SK-N-SH treated with all-trans-retinoic acid at 6 μM for 48 hours (cell line): ENCODE measurements around the gene UBE2Q1.

Experiments used
- ATAC-seq: fragments of 200-7000 bp; cut with Tn5 transposase; 3 replicates; pipeline ENCODE4 v1.9.1; 2020; ENCODE audit warnings: mild to moderate bottlenecking, moderate library complexity
- ARNTL ChIP-seq: fragments of 450-650 bp; formaldehyde crosslinking; IDR thresholded peaks from 2 replicates; pipeline ENCODE4 v1.5.0; 2020; ENCODE audit warnings: low read depth, mild to moderate bottlenecking, moderate library complexity, borderline replicate concordance
- BACH2 ChIP-seq: fragments of 250-450 bp; sonication (Bioruptor Pico); IDR thresholded peaks from 2 replicates; pipeline ENCODE4 v1.9.0; 2021; ENCODE audit warnings: mild to moderate bottlenecking, borderline replicate concordance
- CSDC2 ChIP-seq: fragments of 250-450 bp; sonication (Bioruptor Pico); IDR thresholded peaks from 2 replicates; pipeline ENCODE4 v1.5.0; 2020; ENCODE audit warnings: mild to moderate bottlenecking, moderate library complexity
- ESRRG ChIP-seq: fragments of 250-450 bp; sonication (Bioruptor Pico); IDR thresholded peaks from 2 replicates; pipeline ENCODE4 v1.6.1; 2021; ENCODE audit warnings: mild to moderate bottlenecking
- GLIS3 ChIP-seq: fragments of 250-450 bp; sonication (Bioruptor Pico); IDR thresholded peaks from 2 replicates; pipeline ENCODE4 v1.5.0; 2020; ENCODE audit warnings: mild to moderate bottlenecking, moderate library complexity
- ISL1 ChIP-seq: fragments of 250-450 bp; sonication (Bioruptor Pico); IDR thresholded peaks from 2 replicates; pipeline ENCODE4 v2.1.2; 2022; ENCODE audit warnings: mild to moderate bottlenecking, moderate library complexity
- OSR1 ChIP-seq: fragments of 250-450 bp; sonication (Bioruptor Pico); IDR thresholded peaks from 2 replicates; pipeline ENCODE4 v1.8.0; 2022; ENCODE audit warnings: moderate library complexity, mild to moderate bottlenecking, inconsistent platforms
- PATZ1 ChIP-seq: fragments of 250-450 bp; sonication (Bioruptor Pico); IDR thresholded peaks from 2 replicates; pipeline ENCODE4 v1.8.0; 2020; ENCODE audit warnings: mild to moderate bottlenecking, moderate library complexity, borderline replicate concordance
- PPARA ChIP-seq: fragments of 250-450 bp; sonication (Bioruptor Pico); IDR thresholded peaks from 2 replicates; pipeline ENCODE4 v1.5.0; 2020; ENCODE audit warnings: mild to moderate bottlenecking, borderline replicate concordance
- RARB ChIP-seq: fragments of 250-450 bp; sonication (Bioruptor Pico); IDR thresholded peaks from 2 replicates; pipeline ENCODE4 v1.8.0; 2021; ENCODE audit warnings: mild to moderate bottlenecking, moderate library complexity
- SNAI2 ChIP-seq: fragments of 250-450 bp; sonication (Bioruptor Pico); IDR thresholded peaks from 2 replicates; pipeline ENCODE4 v1.5.0; 2020; ENCODE audit warnings: mild to moderate bottlenecking, moderate library complexity
- TOX ChIP-seq: fragments of 250-450 bp; sonication (Bioruptor Pico); IDR thresholded peaks from 2 replicates; pipeline ENCODE4 v1.8.0; 2021; ENCODE audit warnings: mild to moderate bottlenecking, moderate library complexity, borderline replicate concordance
- ZC3H10 ChIP-seq: fragments of 250-450 bp; sonication (Bioruptor Pico); IDR thresholded peaks from 2 replicates; pipeline ENCODE4 v1.5.1; 2021; ENCODE audit warnings: mild to moderate bottlenecking, moderate library complexity
- ZFP3 ChIP-seq: fragments of 250-450 bp; sonication (Bioruptor Pico); IDR thresholded peaks from 2 replicates; pipeline ENCODE4 v1.5.0; 2020; ENCODE audit warnings: mild to moderate bottlenecking, moderate library complexity
- ZFP30 ChIP-seq: fragments of 450-650 bp; formaldehyde crosslinking; IDR thresholded peaks from 2 replicates; pipeline ENCODE4 v1.5.0; 2022; ENCODE audit warnings: mild to moderate bottlenecking, moderate library complexity
- ZNF565 ChIP-seq: fragments of 450-650 bp; formaldehyde crosslinking; conservative IDR thresholded peaks from 2 replicates; pipeline ENCODE4 v1.5.0; 2020; ENCODE audit warnings: low read depth, mild to moderate bottlenecking, moderate library complexity
- ZNF70 ChIP-seq: fragments of 450-650 bp; formaldehyde crosslinking; IDR thresholded peaks from 2 replicates; pipeline ENCODE4 v1.5.0; 2020; ENCODE audit warnings: mild to moderate bottlenecking, moderate library complexity
- ZNF8 ChIP-seq: fragments of 450-650 bp; formaldehyde crosslinking; IDR thresholded peaks from 2 replicates; pipeline ENCODE4 v1.5.0; 2020; ENCODE audit warnings: mild to moderate bottlenecking, moderate library complexity
- TF ChIP-seq, protein P1 (sequence below): fragments of 250-450 bp; sonication (Bioruptor Pico); IDR thresholded peaks from 2 replicates; pipeline ENCODE4 v1.5.1; 2020; ENCODE audit warnings: low read depth, mild to moderate bottlenecking, moderate library complexity
- TF ChIP-seq, protein P2 (sequence below): fragments of 250-450 bp; sonication (Bioruptor Pico); IDR thresholded peaks from 2 replicates; pipeline ENCODE4 v1.8.0; 2021; ENCODE audit warnings: low read depth, mild to moderate bottlenecking, moderate library complexity, borderline replicate concordance
- TF ChIP-seq, protein P3 (sequence below): fragments of 250-450 bp; sonication (Bioruptor Pico); IDR thresholded peaks from 2 replicates; pipeline ENCODE4 v1.5.0; 2020; ENCODE audit warnings: mild to moderate bottlenecking, moderate library complexity

Gene UBE2Q1

DNA sequence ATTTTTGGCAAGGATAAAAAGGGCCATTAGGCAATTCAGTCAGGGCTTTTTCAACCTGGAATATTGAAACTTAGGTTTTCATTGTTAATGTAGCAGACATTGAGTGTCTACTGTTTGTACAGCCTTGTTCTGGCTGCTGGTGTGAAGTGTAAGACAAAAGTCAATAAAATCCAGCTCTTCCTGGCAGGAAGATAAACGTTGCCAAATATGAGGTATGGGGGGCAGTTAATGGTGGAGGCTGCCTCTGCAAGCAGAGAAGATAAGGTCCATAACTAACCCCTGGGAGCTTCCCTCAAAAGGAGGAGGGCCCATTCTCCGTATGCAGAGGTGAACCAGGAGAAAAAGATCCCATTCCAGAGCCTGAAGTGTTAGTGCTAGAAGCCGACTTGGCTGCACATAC lies 36.8 kb downstream of the UBE2Q1 start (continued):
- TF ChIP-seq, protein P1, sequence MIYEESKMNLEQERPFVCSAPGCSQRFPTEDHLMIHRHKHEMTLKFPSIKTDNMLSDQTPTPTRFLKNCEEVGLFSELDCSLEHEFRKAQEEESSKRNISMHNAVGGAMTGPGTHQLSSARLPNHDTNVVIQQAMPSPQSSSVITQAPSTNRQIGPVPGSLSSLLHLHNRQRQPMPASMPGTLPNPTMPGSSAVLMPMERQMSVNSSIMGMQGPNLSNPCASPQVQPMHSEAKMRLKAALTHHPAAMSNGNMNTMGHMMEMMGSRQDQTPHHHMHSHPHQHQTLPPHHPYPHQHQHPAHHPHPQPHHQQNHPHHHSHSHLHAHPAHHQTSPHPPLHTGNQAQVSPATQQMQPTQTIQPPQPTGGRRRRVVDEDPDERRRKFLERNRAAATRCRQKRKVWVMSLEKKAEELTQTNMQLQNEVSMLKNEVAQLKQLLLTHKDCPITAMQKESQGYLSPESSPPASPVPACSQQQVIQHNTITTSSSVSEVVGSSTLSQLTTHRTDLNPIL (CRISPR knock-in tag) = no peak
- TF ChIP-seq, all 23 proteins: peak for 0

DNA sequence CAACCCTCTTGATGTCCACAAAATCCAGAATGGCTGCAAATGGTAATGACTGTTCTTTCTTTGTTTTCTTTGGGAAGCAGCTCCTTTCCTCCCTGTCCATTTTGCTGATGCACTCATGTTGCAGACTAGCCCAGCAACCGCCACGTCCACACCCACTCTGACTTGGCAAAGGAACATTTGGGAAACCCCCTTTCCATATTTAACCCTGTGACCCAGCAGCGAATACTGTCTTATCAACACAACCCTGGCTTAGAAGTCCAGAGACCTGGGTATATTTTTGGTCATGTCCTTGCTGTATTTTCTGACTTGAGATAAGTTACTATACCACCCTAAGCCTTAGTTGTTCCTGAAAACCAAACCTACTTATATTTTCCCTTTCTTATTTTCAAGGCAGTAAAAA lies 38.1 kb downstream of the UBE2Q1 start:
- TF ChIP-seq BACH2 (CRISPR knock-in tag) (no peak), ARNTL (no peak), ZC3H10 (CRISPR knock-in tag) (no peak), ISL1 (CRISPR knock-in tag) (no peak)
- TF ChIP-seq, all 23 proteins: peak for 0
- ATAC-seq = no peak

DNA sequence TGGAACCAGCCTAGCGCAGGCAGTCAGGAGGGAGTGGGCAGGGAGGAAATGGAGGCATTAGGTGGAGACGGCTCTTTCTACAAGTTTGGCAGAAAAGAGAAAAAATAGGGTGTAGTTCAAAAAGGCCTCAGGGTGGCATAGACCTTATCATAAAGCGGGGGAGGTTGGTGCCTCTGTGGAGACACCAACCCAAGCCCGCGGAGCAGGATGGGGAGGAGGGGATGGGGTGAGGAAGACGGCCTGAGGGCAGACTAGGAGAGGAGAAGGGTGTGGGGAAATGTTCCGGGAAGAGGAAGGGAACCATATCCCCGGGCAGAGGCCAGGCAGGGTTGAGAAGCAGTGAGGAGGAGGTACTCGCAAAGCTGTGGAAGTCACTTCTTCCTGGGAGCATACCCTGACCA lies 38.9 kb downstream of the UBE2Q1 start:
- ATAC-seq = no peak
- TF ChIP-seq ZFP3 (CRISPR knock-in tag) (no peak), ARNTL (no peak), OSR1 (CRISPR knock-in tag) (no peak), CSDC2 (CRISPR knock-in tag) (no peak), ZNF8 (no peak), ISL1 (CRISPR knock-in tag) (no peak), ZFP30 (CRISPR knock-in tag) (no peak), RARB (CRISPR knock-in tag) (no peak), PPARA (CRISPR knock-in tag) (no peak), BACH2 (CRISPR knock-in tag) (no peak), ZC3H10 (CRISPR knock-in tag) (no peak), ZNF70 (CRISPR knock-in tag) (no peak), ZNF565 (no peak), TOX (CRISPR knock-in tag) (no peak)
- TF ChIP-seq, protein P2, sequence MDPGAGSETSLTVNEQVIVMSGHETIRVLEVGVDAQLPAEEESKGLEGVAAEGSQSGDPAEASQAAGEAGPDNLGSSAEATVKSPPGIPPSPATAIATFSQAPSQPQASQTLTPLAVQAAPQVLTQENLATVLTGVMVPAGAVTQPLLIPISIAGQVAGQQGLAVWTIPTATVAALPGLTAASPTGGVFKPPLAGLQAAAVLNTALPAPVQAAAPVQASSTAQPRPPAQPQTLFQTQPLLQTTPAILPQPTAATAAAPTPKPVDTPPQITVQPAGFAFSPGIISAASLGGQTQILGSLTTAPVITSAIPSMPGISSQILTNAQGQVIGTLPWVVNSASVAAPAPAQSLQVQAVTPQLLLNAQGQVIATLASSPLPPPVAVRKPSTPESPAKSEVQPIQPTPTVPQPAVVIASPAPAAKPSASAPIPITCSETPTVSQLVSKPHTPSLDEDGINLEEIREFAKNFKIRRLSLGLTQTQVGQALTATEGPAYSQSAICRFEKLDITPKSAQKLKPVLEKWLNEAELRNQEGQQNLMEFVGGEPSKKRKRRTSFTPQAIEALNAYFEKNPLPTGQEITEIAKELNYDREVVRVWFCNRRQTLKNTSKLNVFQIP (CRISPR knock-in tag) = no peak
- TF ChIP-seq, protein P3, sequence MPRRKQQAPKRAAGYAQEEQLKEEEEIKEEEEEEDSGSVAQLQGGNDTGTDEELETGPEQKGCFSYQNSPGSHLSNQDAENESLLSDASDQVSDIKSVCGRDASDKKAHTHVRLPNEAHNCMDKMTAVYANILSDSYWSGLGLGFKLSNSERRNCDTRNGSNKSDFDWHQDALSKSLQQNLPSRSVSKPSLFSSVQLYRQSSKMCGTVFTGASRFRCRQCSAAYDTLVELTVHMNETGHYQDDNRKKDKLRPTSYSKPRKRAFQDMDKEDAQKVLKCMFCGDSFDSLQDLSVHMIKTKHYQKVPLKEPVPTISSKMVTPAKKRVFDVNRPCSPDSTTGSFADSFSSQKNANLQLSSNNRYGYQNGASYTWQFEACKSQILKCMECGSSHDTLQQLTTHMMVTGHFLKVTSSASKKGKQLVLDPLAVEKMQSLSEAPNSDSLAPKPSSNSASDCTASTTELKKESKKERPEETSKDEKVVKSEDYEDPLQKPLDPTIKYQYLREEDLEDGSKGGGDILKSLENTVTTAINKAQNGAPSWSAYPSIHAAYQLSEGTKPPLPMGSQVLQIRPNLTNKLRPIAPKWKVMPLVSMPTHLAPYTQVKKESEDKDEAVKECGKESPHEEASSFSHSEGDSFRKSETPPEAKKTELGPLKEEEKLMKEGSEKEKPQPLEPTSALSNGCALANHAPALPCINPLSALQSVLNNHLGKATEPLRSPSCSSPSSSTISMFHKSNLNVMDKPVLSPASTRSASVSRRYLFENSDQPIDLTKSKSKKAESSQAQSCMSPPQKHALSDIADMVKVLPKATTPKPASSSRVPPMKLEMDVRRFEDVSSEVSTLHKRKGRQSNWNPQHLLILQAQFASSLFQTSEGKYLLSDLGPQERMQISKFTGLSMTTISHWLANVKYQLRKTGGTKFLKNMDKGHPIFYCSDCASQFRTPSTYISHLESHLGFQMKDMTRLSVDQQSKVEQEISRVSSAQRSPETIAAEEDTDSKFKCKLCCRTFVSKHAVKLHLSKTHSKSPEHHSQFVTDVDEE (CRISPR knock-in tag) = no peak
- TF ChIP-seq, protein P1 (CRISPR knock-in tag) = no peak

- no peak for ATAC-seq
- TF ChIP-seq, protein P1 (CRISPR knock-in tag) = no peak
- TF ChIP-seq PPARA (CRISPR knock-in tag) = no peak
- no peak for TF ChIP-seq RARB (CRISPR knock-in tag)
- TF ChIP-seq ZNF70 (CRISPR knock-in tag) = no peak
- TF ChIP-seq, protein P3 (CRISPR knock-in tag) = no peak
- TF ChIP-seq SNAI2 (CRISPR knock-in tag) = no peak
- TF ChIP-seq GLIS3 = no peak
- TF ChIP-seq PATZ1 (CRISPR knock-in tag) = no peak
- TF ChIP-seq TOX (CRISPR knock-in tag) = no peak
- TF ChIP-seq ESRRG (CRISPR knock-in tag) = no peak
These were observed 40.8 kb downstream of the UBE2Q1 start for GRCh38 chr1:154517661-154518060.
